Esophagus mucosa (tissue), 1 donor: ENCODE results near the gene FGF16. TPM values are rescaled to one million over a fixed set of nuclear protein-coding genes. Genes with fewer than 3 reads are reported as not detected.
"Not testable (repeated sequence)": the region's sequence is repeated elsewhere in the genome, so short reads cannot be mapped to it uniquely, and the experiment has no call there.

Source experiments
- ATAC-seq: fragments of 200-7000 bp; cut with Tn5 transposase; one replicate; pipeline ENCODE4 v1.9.1; 2020
- total RNA-seq: library from RNA; stranded (reverse); gene quantifications from one replicate; pipeline ENCODE4 v1.2.4, GENCODE V29; 2023
- donor health status: DM: yes; HTN: yes; CAD: no.

The FGF16 gene
- total RNA-seq = not detected

- ATAC-seq = no peak
Observed at GRCh38 chrX:77446908-77447652, at the start of gene FGF16. Gene FGF16, plus strand, starts transcription at chrX:77447389. Its CDS starts 286 bp downstream, at chrX:77447675.

DNA sequence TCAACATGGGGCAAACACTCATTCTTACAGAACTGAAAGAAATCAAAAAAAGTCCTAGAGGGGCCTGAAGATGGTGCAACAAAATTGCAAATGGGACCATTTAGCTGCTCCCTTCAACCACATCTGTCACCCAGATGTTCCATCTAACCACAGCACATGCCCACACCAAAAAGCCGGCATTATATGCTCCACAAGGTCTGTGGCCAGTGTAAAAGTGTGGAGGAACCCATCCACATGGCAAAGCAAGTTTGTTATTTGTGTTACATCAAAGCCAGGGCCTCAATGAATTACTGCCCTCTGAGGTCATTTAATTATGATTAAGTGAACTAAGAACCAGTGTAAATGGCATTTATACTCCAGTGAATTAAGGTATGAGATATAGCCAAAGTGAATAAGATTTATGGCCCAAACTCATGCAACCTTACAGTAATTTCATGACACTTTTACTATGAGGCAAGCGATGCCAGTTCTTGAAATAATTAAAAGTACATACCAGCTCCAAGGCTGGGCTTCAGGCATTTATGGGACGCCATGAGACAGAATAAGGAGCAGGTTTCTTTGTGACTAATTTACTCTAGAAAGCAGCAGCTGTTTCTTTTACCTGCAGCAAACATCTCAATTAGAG lies 48.7 kb upstream of the FGF16 start:
- ATAC-seq = no peak

- no peak for ATAC-seq
Observed at GRCh38 chrX:77404419-77404818, 42.8 kb upstream of the FGF16 start.

- not testable (repeated sequence) for ATAC-seq
Observed at GRCh38 chrX:77407821-77408220, 39.4 kb upstream of the FGF16 start.

DNA sequence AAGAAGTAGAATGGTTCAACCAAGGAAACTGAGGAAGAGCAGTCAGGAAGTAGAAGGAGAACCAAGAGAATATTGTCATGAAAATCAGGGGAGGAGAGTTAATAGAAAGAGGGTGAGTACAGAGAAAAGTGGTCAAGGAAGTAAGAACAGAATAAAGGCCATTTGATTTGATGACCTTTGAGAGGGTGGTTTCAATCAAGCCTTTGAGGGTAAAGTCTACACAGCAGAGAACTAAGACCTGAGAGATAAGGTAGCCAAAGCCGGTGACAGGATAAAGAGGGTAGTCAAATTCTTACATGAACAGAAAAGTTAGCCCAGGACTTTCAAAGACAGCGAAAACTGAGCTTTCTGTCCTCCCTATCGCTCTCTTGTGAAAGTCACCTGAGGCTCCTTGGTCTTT lies 34.6 kb upstream of the FGF16 start:
- no peak for ATAC-seq

DNA sequence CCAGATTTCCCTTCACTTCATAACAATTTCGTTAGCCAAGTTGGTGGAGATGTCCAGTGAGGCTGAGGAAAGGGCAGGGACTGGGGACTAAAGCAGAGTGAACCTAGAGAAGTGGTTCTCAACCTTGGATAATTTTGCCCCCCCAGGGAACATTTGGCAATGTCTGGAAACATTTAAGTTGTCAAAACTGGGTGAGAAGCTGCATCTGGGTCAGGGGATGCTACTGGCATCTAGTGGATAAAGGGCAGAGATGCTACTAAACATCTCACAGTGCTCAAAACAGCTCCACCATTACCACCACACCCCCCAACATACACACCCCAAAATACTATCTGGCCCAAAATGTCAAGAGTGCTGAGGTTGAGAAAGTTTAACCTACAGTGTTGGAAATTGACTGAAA lies 32.0 kb upstream of the FGF16 start:
- ATAC-seq = no peak

DNA sequence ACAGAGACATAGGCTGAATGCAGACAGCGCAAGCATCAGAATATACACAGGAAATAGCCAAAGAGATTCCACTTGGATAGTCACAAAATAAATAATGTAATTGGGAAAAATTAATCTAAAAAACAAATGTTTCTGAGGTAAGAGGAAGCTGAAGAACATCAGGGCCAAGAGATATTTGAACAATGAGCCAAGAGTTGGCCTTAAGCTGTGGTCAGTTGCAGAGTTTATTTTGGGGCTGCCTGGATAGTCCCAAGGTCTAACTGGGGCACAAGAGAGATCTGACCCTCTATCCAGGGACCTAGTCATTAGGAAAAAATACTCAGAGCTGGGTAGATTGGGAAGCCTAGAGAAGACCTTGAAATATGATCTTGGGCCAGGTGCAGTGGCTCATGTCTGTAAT lies 31.3 kb upstream of the FGF16 start:
- ATAC-seq = no peak

GRCh38 chrX:77422891-77423648 lies 24.1 kb upstream of the FGF16 start:
- ATAC-seq = no peak

- no peak for ATAC-seq
Observed at GRCh38 chrX:77426811-77427210, 20.4 kb upstream of the FGF16 start.

GRCh38 chrX:77427611-77428010 lies 19.6 kb upstream of the FGF16 start:
- no peak for ATAC-seq

DNA sequence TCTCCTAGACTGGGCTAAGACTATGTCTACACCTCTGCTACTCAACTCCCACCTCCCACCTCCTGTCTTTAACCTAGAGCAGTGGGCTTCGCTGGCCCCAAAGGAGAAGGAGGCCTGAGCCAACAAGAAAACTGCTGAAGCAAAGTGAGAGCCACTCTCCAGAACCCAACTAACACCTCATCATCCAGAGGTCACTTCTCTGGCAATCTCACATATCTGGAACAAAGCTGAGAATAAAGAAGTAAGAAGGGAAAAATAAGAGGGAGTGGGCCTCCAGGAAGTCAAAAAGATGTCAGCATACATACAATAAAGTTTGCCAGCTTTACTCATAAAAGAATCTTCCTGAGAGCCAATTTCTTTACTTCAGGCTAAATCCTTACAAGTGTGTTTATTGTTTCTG lies 18.6 kb upstream of the FGF16 start:
- no peak for ATAC-seq

- no peak for ATAC-seq
Observed at GRCh38 chrX:77431227-77431626, 16.0 kb upstream of the FGF16 start.

- ATAC-seq = no peak
Observed at GRCh38 chrX:77433001-77433400, 14.2 kb upstream of the FGF16 start.

- ATAC-seq = no peak
Observed at GRCh38 chrX:77434962-77435361, 12.2 kb upstream of the FGF16 start.

GRCh38 chrX:77436271-77436670 lies 10.9 kb upstream of the FGF16 start:
- no peak for ATAC-seq

- ATAC-seq = no peak
Observed at GRCh38 chrX:77436682-77437081, 10.5 kb upstream of the FGF16 start.

DNA sequence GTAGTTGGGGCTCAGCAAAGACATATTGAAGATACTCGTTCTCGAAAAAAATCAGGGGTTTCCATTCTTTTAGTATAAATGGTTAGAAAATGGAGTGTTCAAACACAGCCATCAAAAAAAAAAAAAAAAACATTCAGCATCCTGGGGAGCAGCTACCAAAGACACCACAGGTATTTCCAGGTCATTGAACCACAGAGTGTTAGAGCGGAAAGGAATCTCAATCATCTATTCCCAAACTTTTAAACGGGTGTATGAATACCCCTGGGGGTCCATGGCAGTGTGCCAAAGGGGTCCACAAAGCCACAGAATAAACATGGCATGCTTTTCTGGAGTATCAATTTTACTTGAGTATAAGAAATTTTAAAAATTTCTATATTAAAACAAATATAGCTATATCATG lies 6.9 kb upstream of the FGF16 start:
- ATAC-seq = no peak

DNA sequence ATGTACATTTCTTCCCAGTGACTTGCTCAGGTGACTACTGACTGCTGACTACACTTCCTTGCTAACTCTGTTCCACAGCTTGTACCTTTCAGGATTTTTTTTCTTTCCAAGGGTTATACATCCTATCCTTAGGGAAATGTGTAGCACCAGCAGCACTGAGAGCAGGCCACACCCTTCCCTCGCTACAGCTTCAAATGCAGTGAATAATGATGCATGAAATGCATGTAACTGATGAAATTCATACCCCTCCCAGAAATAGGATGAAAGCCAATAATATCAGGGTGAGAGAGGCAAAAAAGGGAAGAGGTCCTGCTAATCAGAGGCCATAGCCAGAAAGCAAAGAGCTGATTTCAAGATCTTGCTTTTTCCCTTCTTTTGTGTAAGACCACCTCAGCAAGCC lies 6.2 kb upstream of the FGF16 start:
- ATAC-seq = no peak

DNA sequence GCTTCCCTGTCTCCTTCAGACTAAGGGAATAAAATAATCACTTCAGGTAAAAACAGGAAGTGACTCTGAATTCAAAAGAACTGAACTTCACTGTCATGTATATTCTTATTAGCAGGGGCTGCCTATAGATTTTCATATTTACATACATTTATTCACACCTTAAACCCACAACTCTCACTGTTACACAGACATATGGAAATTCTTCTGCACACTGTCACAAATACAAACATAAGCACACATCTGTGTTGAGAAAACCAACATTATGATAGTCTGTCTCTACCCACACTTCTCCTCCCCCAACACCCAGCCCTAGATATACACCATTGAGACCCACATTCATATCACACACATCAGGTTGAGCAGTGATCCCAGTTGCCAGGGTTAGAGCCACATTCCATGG lies 5.7 kb upstream of the FGF16 start:
- ATAC-seq = no peak

- ATAC-seq = no peak
Observed at GRCh38 chrX:77442728-77443127, 4.5 kb upstream of the FGF16 start.

GRCh38 chrX:77444075-77444474 lies 3.1 kb upstream of the FGF16 start:
- ATAC-seq = no peak

- ATAC-seq = no peak
Observed at GRCh38 chrX:77444545-77444944, 2.6 kb upstream of the FGF16 start.

- ATAC-seq = no peak
Observed at GRCh38 chrX:77446029-77446585, 1.1 kb upstream of the FGF16 start.
